ENCODE data around the gene CD209.

The CD209 gene

DNA sequence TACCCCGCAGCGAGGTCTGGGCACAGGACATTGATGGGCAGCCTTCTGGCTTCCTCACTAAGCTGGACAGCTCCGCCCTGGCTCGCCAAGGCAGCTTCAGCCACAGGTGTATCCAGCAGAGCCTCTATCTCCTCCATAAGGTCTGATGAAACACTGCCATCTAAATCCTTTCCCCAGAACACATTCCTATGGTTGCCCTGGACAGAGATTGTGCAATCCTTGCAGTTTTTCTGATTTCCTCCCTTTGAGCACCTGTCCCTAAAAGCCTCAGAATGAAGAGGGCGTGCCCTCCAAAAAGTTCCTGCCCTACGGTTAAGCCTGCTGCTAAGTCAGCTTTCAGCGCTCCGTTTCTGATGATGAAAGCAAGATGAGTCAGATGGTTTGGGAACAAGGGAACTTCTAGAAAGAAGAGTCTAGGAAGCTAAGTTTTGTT lies 36.7 kb upstream of the CD209 start:
- ChIA-PET CTCF (interaction anchor here (0.7 to 1.6 kb wide), 2 partner anchors 16 to 1151 kb away, joined by 3 to 4 read pairs; no protein-coding TSS in a partner anchor), POLR2A (ENCODE audit: low non-redundant PET) (interaction anchor here (0.6 kb wide), 1 partner anchor 9 kb away, joined by 6 read pairs; no protein-coding TSS in a partner anchor)
- peak; percentile 91 for DNase-seq (ENCODE audit: low spot score)
- H3K27ac ChIP-seq, result peak overlapping the region; percentile 44; the same call in 1 of the 2 replicates
- TF ChIP-seq, protein P1, sequence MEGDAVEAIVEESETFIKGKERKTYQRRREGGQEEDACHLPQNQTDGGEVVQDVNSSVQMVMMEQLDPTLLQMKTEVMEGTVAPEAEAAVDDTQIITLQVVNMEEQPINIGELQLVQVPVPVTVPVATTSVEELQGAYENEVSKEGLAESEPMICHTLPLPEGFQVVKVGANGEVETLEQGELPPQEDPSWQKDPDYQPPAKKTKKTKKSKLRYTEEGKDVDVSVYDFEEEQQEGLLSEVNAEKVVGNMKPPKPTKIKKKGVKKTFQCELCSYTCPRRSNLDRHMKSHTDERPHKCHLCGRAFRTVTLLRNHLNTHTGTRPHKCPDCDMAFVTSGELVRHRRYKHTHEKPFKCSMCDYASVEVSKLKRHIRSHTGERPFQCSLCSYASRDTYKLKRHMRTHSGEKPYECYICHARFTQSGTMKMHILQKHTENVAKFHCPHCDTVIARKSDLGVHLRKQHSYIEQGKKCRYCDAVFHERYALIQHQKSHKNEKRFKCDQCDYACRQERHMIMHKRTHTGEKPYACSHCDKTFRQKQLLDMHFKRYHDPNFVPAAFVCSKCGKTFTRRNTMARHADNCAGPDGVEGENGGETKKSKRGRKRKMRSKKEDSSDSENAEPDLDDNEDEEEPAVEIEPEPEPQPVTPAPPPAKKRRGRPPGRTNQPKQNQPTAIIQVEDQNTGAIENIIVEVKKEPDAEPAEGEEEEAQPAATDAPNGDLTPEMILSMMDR (conservative IDR thresholded peaks at IDR 0.05; ENCODE audit: low read depth), result no peak

DNA sequence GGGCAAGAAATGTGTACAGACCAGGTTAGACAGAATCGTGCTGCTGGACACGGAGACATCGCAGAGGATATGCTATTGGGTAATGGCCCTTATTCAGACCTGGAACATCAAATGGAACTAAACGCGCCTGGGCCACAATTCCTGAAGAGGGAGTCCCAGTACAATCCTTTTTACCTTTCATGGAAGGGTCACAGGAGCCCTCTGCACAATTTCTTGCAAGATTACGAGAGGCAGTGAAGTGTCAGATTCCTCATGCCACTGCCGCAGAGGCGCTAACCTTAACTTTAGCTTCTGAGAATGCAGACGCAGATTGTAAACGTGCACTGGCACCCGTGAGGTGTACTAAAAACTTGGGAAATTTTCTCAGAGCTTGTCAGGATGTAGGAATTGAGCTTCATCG lies 33.8 kb upstream of the CD209 start:
- no peak for DNase-seq (ENCODE audit: low spot score)
- ChIA-PET CTCF (no interaction called here), POLR2A (ENCODE audit: low non-redundant PET) (no interaction called here)
- no peak overlapping the region for H3K27ac ChIP-seq
- TF ChIP-seq, protein P1 (conservative IDR thresholded peaks at IDR 0.05; ENCODE audit: low read depth), result no peak

DNA sequence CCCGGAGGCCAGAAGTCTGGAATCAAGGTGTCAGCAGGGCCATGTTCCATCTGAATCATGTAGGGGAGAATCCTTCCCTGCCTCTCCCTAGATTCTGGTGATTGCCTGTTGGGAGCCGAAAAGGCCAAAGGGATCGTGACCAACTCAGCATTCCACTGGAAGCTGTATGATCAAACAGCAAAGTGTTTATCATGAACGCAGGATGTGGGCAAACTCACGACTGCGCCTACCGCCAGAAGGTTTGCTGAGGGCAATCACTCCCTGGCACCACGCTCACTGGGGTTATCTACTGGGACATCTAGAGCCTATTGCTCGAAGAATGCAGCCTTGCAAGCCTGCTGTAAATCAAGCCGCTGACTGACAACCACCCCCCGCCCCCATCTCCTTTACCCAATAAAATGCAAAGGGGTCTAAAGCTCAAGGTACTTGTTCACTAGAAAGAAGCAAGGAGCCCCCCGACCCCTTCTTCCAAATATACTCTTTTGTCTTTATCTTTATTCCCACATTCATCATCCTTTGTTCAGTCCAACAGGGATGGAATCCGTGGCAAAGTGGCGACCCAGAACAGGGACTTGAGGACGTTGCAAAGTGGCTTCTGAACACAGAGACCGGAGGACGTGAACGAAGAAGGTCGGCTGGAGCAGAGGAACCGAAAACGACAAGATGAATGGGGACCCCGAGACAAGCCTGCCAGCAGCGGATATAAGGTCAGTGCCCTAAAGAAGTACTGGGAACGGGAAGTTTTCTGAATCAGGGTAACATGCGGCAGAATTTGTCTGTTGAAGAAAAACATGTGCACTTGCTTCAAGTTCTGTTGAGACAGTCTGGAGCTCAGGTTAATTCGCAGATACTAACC lies 32.5 kb upstream of the CD209 start:
- TF ChIP-seq, protein P1 (conservative IDR thresholded peaks at IDR 0.05; ENCODE audit: low read depth), result no peak
- POLR2A ChIA-PET (ENCODE audit: low non-redundant PET), result no interaction called here
- H3K27ac ChIP-seq, result no peak overlapping the region
- DNase-seq (ENCODE audit: low spot score), result no peak
- CTCF ChIA-PET, result interaction anchor here (0.7 kb wide), 1 partner anchor 94 kb away, joined by 4 read pairs; no protein-coding TSS in a partner anchor

DNA sequence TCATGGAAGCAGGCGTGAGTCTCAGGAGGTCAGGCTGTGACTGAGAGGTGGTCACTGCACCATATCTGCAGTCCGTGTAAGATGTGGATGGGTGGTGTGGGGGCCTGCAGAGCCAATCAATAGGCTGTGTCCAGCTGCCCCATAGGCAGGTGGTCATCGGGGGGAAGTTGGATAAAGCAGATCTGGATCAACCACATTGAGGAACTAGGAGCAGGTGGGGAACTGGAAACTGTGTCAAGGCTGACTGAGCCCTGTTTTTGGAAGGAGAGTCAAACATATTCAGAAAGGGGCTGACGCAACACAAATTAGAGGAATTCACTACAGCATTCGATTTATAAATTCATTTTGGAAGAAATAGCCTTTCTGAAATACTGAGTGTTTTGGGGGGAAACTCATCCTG lies 30.7 kb upstream of the CD209 start:
- TF ChIP-seq, protein P1 (conservative IDR thresholded peaks at IDR 0.05; ENCODE audit: low read depth), result no peak
- H3K27ac ChIP-seq, result no peak overlapping the region
- ChIA-PET POLR2A (ENCODE audit: low non-redundant PET) (no interaction called here), CTCF (no interaction called here)
- DNase-seq (ENCODE audit: low spot score), result no peak

DNA sequence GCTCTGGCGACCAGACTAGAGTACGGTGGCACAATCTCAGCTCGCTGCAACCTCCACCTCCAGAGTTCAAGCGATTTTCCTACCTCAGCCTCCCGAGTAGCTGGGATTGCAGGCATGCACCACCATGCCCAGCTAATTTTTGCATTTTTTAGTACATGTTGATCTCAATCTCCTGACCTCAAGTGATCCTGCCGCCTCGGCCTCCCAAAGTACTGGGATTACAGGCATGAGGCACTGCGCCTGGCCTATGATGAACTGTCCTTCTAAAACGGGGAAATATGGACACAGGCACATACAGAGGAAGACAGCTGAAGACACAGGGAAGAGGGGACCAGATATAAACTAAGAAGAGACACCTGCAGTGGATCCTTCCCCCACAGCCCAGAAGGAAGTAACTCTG lies 28.4 kb upstream of the CD209 start:
- H3K27ac ChIP-seq, result no peak overlapping the region
- no peak for DNase-seq (ENCODE audit: low spot score)
- ChIA-PET CTCF (interaction anchor here (0.6 to 1.0 kb wide), 2 partner anchors 24 to 449 kb away, joined by 4 to 6 read pairs; no protein-coding TSS in a partner anchor), POLR2A (ENCODE audit: low non-redundant PET) (interaction anchor here (0.7 kb wide), 1 partner anchor 90 kb away, joined by 5 read pairs; no protein-coding TSS in a partner anchor)
- TF ChIP-seq, protein P1 (conservative IDR thresholded peaks at IDR 0.05; ENCODE audit: low read depth), result no peak

DNA sequence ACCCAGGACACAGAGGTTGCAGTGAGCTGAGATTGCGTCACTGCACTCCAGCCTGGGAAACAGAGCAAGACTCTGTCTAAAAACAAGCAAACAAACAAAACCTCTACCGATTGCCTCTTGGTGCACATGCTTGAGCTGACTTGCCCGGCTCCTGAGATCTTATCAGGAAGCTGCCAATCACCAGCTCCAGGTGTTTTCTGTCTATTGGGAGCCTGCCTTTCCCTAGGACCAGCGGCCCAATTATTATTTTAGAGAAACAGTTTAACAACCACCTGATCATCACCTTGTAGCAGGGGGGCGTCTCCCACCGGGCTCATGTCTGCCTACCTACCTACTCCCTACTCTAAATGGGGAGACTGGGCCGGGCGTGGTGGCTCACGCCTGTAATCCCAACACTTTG lies 26.5 kb upstream of the CD209 start:
- no peak overlapping the region for H3K27ac ChIP-seq
- CTCF ChIA-PET, result no interaction called here
- DNase-seq (ENCODE audit: low spot score), result no peak
- POLR2A ChIA-PET (ENCODE audit: low non-redundant PET), result no interaction called here
- TF ChIP-seq, protein P1 (conservative IDR thresholded peaks at IDR 0.05; ENCODE audit: low read depth), result no peak

Data from RWPE1 (cell line).